ENCODE measurements around the gene SORCS2. TPM values are rescaled to one million over a fixed set of nuclear protein-coding genes. Genes with fewer than 3 reads are reported as not detected.

The SORCS2 gene
- total RNA-seq, 1 donor from 2014 or later: 7.2 TPM

DNA sequence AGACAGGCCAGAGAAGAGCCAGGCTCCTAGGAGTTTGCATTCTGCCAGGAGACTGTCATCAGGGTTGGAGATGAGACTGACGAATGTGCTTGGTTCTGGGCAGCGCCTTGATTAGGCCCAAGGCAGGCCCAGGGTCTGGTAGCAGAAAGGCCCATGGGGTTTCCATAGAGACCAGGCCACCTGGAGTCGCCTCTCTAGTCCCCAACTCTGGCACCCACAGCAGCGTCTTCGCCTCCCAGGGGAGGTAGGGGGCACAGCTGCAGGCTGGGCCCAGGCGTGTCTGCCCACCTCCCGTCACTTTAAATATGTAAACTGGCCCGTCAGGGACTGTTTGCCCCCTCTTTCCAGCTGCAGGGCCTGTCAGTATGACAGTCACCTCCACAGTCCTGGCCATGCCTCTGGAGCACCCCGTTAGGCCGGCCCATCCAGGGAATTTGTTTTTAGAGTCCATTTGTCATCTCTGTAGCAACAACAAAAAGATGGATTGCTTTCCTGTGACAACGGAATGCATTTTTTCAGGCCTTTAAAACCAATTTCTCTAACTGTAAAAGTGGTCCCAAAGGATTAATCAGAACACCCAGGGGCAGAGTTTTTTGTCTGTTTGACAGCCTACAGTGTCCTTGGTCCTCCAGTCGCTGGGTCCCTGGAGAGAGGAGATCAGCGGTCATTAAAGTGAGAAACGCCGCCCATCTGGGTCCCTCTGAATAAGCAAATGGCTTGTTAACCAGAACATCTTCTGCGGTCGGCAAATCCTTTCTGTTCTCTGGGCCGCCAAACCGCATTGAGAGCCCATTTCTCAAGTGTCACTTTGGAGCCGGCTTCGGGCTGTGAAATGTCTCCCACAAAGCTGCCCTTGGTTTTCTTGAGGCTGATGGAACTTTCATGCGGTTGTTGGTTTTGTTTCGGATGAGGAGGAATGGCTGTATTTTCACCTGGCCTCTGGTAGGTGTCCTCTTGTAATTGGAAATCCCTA lies 395.4 kb downstream of the SORCS2 start:
- DNase-seq (no peak), ATAC-seq (no peak)
- H3K27ac ChIP-seq: no peak overlapping the region
- no peaks in the 10 kb centered on the region for H3K4me1 ChIP-seq
- H3K4me3 ChIP-seq: no peak overlapping the region
- H3K36me3 ChIP-seq: no peaks in the 10 kb centered on the region
- H3K9me3 ChIP-seq: no peaks in the 10 kb centered on the region
- TF ChIP-seq, protein P1, sequence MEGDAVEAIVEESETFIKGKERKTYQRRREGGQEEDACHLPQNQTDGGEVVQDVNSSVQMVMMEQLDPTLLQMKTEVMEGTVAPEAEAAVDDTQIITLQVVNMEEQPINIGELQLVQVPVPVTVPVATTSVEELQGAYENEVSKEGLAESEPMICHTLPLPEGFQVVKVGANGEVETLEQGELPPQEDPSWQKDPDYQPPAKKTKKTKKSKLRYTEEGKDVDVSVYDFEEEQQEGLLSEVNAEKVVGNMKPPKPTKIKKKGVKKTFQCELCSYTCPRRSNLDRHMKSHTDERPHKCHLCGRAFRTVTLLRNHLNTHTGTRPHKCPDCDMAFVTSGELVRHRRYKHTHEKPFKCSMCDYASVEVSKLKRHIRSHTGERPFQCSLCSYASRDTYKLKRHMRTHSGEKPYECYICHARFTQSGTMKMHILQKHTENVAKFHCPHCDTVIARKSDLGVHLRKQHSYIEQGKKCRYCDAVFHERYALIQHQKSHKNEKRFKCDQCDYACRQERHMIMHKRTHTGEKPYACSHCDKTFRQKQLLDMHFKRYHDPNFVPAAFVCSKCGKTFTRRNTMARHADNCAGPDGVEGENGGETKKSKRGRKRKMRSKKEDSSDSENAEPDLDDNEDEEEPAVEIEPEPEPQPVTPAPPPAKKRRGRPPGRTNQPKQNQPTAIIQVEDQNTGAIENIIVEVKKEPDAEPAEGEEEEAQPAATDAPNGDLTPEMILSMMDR (IDR thresholded peaks at IDR 0.05): no peak
- intact Hi-C loops (cut with DNase I): no loop called here
- no peaks in the 10 kb centered on the region for H3K27me3 ChIP-seq

DNA sequence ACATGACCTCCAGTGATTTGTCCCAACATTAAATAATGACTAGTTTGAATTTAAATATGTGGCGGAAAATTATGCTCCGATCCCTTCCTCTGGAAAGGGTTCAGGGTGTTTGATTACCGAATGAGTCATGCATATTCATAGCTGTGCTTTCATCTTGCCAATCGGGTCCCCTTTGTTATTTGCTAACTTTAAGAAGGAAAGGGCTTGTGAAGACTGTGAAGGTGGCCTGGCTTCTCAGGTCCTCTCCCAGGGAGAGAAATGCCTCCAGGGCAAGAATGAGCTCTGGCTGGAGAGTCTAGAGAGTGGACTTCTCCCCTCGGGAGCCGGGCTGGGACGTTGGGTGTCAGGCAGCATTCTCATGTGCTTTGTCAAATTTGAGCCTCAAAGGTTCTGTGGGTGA lies 397.9 kb downstream of the SORCS2 start:
- Histone ChIP-seq H3K9me3 (no peaks in the 10 kb centered on the region), H3K4me1 (no peaks in the 10 kb centered on the region), H3K27me3 (peaks cover 14% of the 10 kb centered on the region), H3K36me3 (no peaks in the 10 kb centered on the region), H3K4me3 (no peak overlapping the region), H3K27ac (no peak overlapping the region)
- intact Hi-C loops (cut with DNase I): no loop called here
- ATAC-seq (no peak), DNase-seq (no peak)
- TF ChIP-seq, protein P1 (IDR thresholded peaks at IDR 0.05): no peak

DNA sequence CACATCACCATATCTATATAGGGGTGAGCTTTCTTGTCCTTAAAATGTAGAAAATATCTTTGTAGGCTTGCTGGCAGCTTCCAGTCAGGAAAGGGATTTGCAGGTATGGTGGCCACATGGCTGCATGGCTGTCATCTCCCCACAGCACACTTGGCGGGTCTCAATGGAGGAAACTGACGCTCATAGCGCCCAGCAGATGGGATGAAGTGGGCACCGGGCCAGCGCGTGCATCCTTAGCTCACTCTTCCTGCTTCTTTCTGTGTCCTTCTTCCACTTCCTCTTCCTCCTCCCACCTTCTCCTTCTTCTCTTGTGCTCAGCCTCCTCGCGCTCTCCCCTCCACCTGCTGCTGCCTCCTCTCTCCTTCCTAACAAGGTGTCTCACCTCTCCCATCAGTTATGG lies 398.6 kb downstream of the SORCS2 start:
- TF ChIP-seq, protein P1 (IDR thresholded peaks at IDR 0.05): no peak
- Histone ChIP-seq H3K9me3 (no peaks in the 10 kb centered on the region), H3K27me3 (peaks cover 18% of the 10 kb centered on the region), H3K4me1 (no peaks in the 10 kb centered on the region), H3K4me3 (no peak overlapping the region), H3K27ac (no peak overlapping the region), H3K36me3 (no peaks in the 10 kb centered on the region)
- DNase-seq (no peak), ATAC-seq (no peak)
- intact Hi-C loops (cut with DNase I): no loop called here

DNA sequence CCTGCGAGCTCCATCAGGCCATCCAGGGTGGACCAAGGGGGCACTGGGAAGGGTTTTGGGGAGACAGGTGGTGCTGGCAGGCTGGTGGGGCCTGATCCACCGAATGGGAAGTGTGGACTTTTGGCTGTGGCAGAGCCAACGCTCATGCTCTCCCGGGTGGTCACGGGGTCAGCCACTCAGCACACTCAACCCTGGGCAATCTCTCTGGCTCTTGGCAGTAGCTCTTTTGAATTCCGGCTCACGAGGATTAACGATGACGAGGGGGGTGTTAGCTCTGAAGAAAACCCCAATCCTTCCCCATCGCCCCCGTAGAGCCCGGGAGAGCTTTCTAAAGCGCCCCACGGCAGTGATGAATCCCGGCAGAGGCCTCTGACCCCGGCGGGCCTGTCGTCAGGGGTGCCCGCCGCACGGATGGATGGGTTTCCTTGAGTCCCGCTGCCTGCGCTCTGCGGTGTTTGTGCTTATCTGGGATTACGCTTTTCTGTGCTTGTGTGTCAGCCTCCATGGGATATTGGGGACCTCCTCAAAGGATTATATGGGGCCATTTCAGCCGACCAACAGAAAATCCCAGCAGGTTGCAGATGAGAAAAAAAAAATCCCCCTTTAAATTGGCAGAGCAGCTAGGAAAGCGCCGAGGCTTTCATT lies 399.2 kb downstream of the SORCS2 start:
- DNase-seq: no peak
- TF ChIP-seq, protein P1 (IDR thresholded peaks at IDR 0.05): no peak
- H3K4me3 ChIP-seq: no peak overlapping the region
- no peaks in the 10 kb centered on the region for H3K4me1 ChIP-seq
- no peaks in the 10 kb centered on the region for H3K9me3 ChIP-seq
- no peaks in the 10 kb centered on the region for H3K36me3 ChIP-seq
- H3K27ac ChIP-seq: no peak overlapping the region
- no peak for ATAC-seq
- intact Hi-C loops (cut with DNase I): no loop called here
- peaks cover 20% of the 10 kb centered on the region for H3K27me3 ChIP-seq

DNA sequence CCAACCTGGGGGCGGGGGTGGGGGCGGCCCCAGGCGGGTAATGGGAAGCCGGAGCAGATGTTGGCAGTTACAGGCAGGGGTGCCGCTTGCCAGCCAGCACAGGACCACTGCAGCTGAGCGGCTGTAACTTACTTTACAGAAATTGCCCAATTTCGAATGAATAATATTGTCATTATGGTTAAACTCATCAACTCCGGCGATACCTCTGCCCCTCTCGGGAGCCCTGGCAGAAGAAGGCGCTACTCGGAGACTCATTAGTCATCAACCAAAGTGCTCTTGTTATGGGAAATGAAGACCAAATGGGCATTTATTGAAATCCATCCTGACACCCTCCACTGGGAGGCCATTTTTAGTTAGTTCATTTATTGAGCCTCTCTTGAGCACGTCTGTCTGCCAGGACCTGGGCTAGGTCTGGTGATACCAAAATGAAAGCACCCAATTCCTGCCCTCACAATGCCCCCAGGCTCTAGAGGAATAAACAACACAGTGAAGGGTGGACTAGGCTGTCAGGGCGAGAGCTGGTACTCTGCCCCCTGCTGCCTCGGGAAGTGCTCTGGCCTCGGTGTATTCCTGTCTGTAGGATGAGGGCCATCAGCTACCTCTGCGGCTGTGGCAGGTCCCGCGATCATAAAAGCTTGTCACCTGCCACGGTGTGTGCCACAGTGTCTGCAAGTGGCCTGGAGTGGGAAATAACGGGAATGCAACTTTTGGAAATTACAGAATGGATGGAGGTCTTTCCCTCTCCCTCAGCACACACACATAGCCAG lies 401.5 kb downstream of the SORCS2 start:
- Histone ChIP-seq H3K9me3 (no peaks in the 10 kb centered on the region), H3K27me3 (peaks cover 20% of the 10 kb centered on the region), H3K4me3 (no peak overlapping the region), H3K36me3 (no peaks in the 10 kb centered on the region), H3K27ac (no peak overlapping the region), H3K4me1 (no peaks in the 10 kb centered on the region)
- TF ChIP-seq, protein P1 (IDR thresholded peaks at IDR 0.05): no peak
- intact Hi-C loops (cut with DNase I): no loop called here
- DNase-seq (no peak), ATAC-seq (no peak)
